ENCODE data around the gene TRIM7. TPM values are rescaled to one million over a fixed set of nuclear protein-coding genes. Genes with fewer than 3 reads are reported as not detected.

Gene TRIM7
- total RNA-seq, 1 donor from 2014 or later, result 4.0 TPM

- DNase-seq (ENCODE audit: extremely low spot score, unreplicated experiment), result no peak
- peaks cover 23% of the 10 kb centered on the region for H3K4me1 Mint-ChIP-seq (ENCODE audit: unreplicated experiment)
- H3K4me3 Mint-ChIP-seq (ENCODE audit: unreplicated experiment), result peak overlapping the region; percentile 86
- peaks cover 2% of the 10 kb centered on the region for H3K36me3 Mint-ChIP-seq (ENCODE audit: unreplicated experiment)
- no peak overlapping the region for H3K27ac Mint-ChIP-seq (ENCODE audit: unreplicated experiment)
- H3K9me3 Mint-ChIP-seq (ENCODE audit: unreplicated experiment), result no peaks in the 10 kb centered on the region
- no peaks in the 10 kb centered on the region for H3K27me3 Mint-ChIP-seq (ENCODE audit: unreplicated experiment)
- TF ChIP-seq CTCF (IDR thresholded peaks at IDR 0.05), result no peak
These were observed 1.8 kb downstream of the TRIM7 start for GRCh38 chr5:181203093-181203711.

- Mint-ChIP-seq H3K9me3 (ENCODE audit: unreplicated experiment) (no peaks in the 10 kb centered on the region), H3K4me1 (ENCODE audit: unreplicated experiment) (peaks cover 15% of the 10 kb centered on the region), H3K27me3 (ENCODE audit: unreplicated experiment) (no peaks in the 10 kb centered on the region), H3K36me3 (ENCODE audit: unreplicated experiment) (peaks cover 2% of the 10 kb centered on the region), H3K4me3 (ENCODE audit: unreplicated experiment) (no peak overlapping the region), H3K27ac (ENCODE audit: unreplicated experiment) (no peak overlapping the region)
- TF ChIP-seq CTCF (IDR thresholded peaks at IDR 0.05), result no peak
- no peak for DNase-seq (ENCODE audit: extremely low spot score, unreplicated experiment)
These were observed 4.2 kb downstream of the TRIM7 start for GRCh38 chr5:181200816-181201215.

- TF ChIP-seq CTCF (IDR thresholded peaks at IDR 0.05), result no peak
- Mint-ChIP-seq H3K4me3 (ENCODE audit: unreplicated experiment) (no peak overlapping the region), H3K36me3 (ENCODE audit: unreplicated experiment) (peaks cover 2% of the 10 kb centered on the region), H3K9me3 (ENCODE audit: unreplicated experiment) (no peaks in the 10 kb centered on the region), H3K27ac (ENCODE audit: unreplicated experiment) (no peak overlapping the region), H3K27me3 (ENCODE audit: unreplicated experiment) (no peaks in the 10 kb centered on the region), H3K4me1 (ENCODE audit: unreplicated experiment) (peaks cover 11% of the 10 kb centered on the region)
- no peak for DNase-seq (ENCODE audit: extremely low spot score, unreplicated experiment)
These were observed 4.9 kb downstream of the TRIM7 start for GRCh38 chr5:181199881-181200638.

GRCh38 chr5:181198905-181199519 is 6.0 kb downstream of the TRIM7 start:
- TF ChIP-seq CTCF (IDR thresholded peaks at IDR 0.05), result no peak

GRCh38 chr5:181198106-181198685 is 6.8 kb downstream of the TRIM7 start:
- no peaks in the 10 kb centered on the region for H3K9me3 Mint-ChIP-seq (ENCODE audit: unreplicated experiment)
- H3K36me3 Mint-ChIP-seq (ENCODE audit: unreplicated experiment), result peaks cover 2% of the 10 kb centered on the region
- peaks cover 7% of the 10 kb centered on the region for H3K4me1 Mint-ChIP-seq (ENCODE audit: unreplicated experiment)
- no peak overlapping the region for H3K4me3 Mint-ChIP-seq (ENCODE audit: unreplicated experiment)
- no peak for TF ChIP-seq CTCF (IDR thresholded peaks at IDR 0.05)
- DNase-seq (ENCODE audit: extremely low spot score, unreplicated experiment), result no peak
- H3K27me3 Mint-ChIP-seq (ENCODE audit: unreplicated experiment), result no peaks in the 10 kb centered on the region
- H3K27ac Mint-ChIP-seq (ENCODE audit: unreplicated experiment), result no peak overlapping the region

More at GRCh38 chr5:181198905-181199519, 6.0 kb downstream of the TRIM7 start:
- Mint-ChIP-seq H3K27ac (ENCODE audit: unreplicated experiment) (no peak overlapping the region), H3K36me3 (ENCODE audit: unreplicated experiment) (peaks cover 2% of the 10 kb centered on the region), H3K4me1 (ENCODE audit: unreplicated experiment) (peaks cover 9% of the 10 kb centered on the region), H3K27me3 (ENCODE audit: unreplicated experiment) (no peaks in the 10 kb centered on the region), H3K4me3 (ENCODE audit: unreplicated experiment) (no peak overlapping the region), H3K9me3 (ENCODE audit: unreplicated experiment) (no peaks in the 10 kb centered on the region)
- no peak for DNase-seq (ENCODE audit: extremely low spot score, unreplicated experiment)

Measured in osteocyte (in vitro differentiated cells).